H9 (cell line): ENCODE results near the gene PTGES2. TPM values are rescaled to one million over a fixed set of nuclear protein-coding genes. Genes with fewer than 3 reads are reported as not detected.

ENCODE experiments used
- DNase-seq: peaks from one replicate; pipeline ENCODE4 v3.0.0-alpha.2; 2017
- H2AFZ ChIP-seq: one replicate; pipeline ENCODE4 v1.6.1; 2013; ENCODE audit warnings: mild to moderate bottlenecking, low read length, control low read depth, moderate library complexity
- H2AK5ac ChIP-seq: 2 replicates; pipeline ENCODE4 v1.6.1; 2013; ENCODE audit warnings: low read length, control low read depth, mixed read lengths; ENCODE audit not compliant: insufficient read length
- H2BK120ac ChIP-seq: one replicate; pipeline ENCODE4 v1.6.1; 2013; ENCODE audit warnings: low read depth, mild to moderate bottlenecking, low read length, control low read depth, inconsistent platforms; ENCODE audit not compliant: poor library complexity, severe bottlenecking
- H2BK12ac ChIP-seq: 2 replicates; pipeline ENCODE4 v1.6.1; 2013; ENCODE audit warnings: low read length, control low read depth, mixed read lengths, low read depth; ENCODE audit not compliant: insufficient read length
- H2BK15ac ChIP-seq: 2 replicates; pipeline ENCODE4 v1.6.1; 2013; ENCODE audit warnings: low read depth, low read length, control low read depth
- H2BK20ac ChIP-seq: one replicate; pipeline ENCODE4 v1.6.1; 2013; ENCODE audit warnings: low read depth, mild to moderate bottlenecking, low read length, control low read depth, inconsistent platforms; ENCODE audit not compliant: poor library complexity, severe bottlenecking
- H2BK5ac ChIP-seq: 2 replicates; pipeline ENCODE4 v1.6.1; 2013; ENCODE audit warnings: low read length, control low read depth, mixed read lengths; ENCODE audit not compliant: insufficient read length
- H3K14ac ChIP-seq: 2 replicates; pipeline ENCODE4 v1.6.1; 2013; ENCODE audit warnings: low read length, control low read depth; ENCODE audit not compliant: insufficient read depth
- H3K18ac ChIP-seq: 2 replicates; pipeline ENCODE4 v1.6.1; 2013; ENCODE audit warnings: low read depth, mild to moderate bottlenecking, mixed read lengths, low read length, control low read depth; ENCODE audit not compliant: insufficient read length
- H3K23ac ChIP-seq: 2 replicates; pipeline ENCODE4 v1.6.1; 2013; ENCODE audit warnings: low read length, control low read depth, mixed read lengths, low read depth; ENCODE audit not compliant: insufficient read length
- H3K23me2 ChIP-seq: 2 replicates; pipeline ENCODE4 v1.6.1; 2013; ENCODE audit warnings: low read depth, mild to moderate bottlenecking, mixed read lengths, low read length, control low read depth; ENCODE audit not compliant: insufficient read length, poor library complexity, severe bottlenecking
- H3K27ac ChIP-seq: 2 replicates; pipeline ENCODE4 v1.5.1; 2013; ENCODE audit warnings: low read length, control low read depth, mixed read lengths, low read depth; ENCODE audit not compliant: insufficient read length
- H3K27me3 ChIP-seq: 2 replicates; pipeline ENCODE4 v1.6.1; 2013; ENCODE audit warnings: low read length, control low read depth, inconsistent platforms; ENCODE audit not compliant: insufficient read depth
- H3K4ac ChIP-seq: 2 replicates; pipeline ENCODE4 v1.6.1; 2013; ENCODE audit warnings: low read depth, mild to moderate bottlenecking, control low read depth, inconsistent platforms, low read length, moderate library complexity
- H3K4me1 ChIP-seq: 2 replicates; pipeline ENCODE4 v1.6.1; 2013; ENCODE audit warnings: low read length, control low read depth, inconsistent platforms; ENCODE audit not compliant: insufficient read depth
- H3K4me2 ChIP-seq: 2 replicates; pipeline ENCODE4 v1.6.1; 2013; ENCODE audit warnings: low read length, control low read depth, mixed read lengths; ENCODE audit not compliant: insufficient read length, insufficient read depth
- H3K56ac ChIP-seq: 2 replicates; pipeline ENCODE4 v1.6.1; 2013; ENCODE audit warnings: low read depth, mild to moderate bottlenecking, mixed read lengths, low read length, control low read depth; ENCODE audit not compliant: insufficient read length
- H3K79me1 ChIP-seq: 2 replicates; pipeline ENCODE4 v1.6.1; 2013; ENCODE audit warnings: low read depth, mild to moderate bottlenecking, moderate library complexity, low read length, control low read depth, inconsistent platforms; ENCODE audit not compliant: insufficient read depth, poor library complexity, severe bottlenecking
- H3K79me2 ChIP-seq: 2 replicates; pipeline ENCODE4 v1.6.1; 2013; ENCODE audit warnings: low read length, control low read depth, inconsistent platforms; ENCODE audit not compliant: insufficient read depth
- H3K9ac ChIP-seq: 2 replicates; pipeline ENCODE4 v1.6.1; 2013; ENCODE audit warnings: low read length, control low read depth, mixed read lengths; ENCODE audit not compliant: insufficient read length; ENCODE audit errors: extremely low read depth
- H3K9me3 ChIP-seq: one replicate; pipeline ENCODE4 v1.6.1; 2013; ENCODE audit warnings: low read depth, low read length, inconsistent platforms; ENCODE audit not compliant: control insufficient read depth
- H3T11ph ChIP-seq: one replicate; pipeline ENCODE4 v1.6.1; 2013; ENCODE audit warnings: mild to moderate bottlenecking, low read length, control low read depth, inconsistent platforms
- H4K20me1 ChIP-seq: one replicate; pipeline ENCODE4 v1.6.1; 2013; ENCODE audit not compliant: control insufficient read depth, insufficient read length, insufficient read depth
- H4K5ac ChIP-seq: 2 replicates; pipeline ENCODE4 v1.6.1; 2013; ENCODE audit warnings: low read depth, mild to moderate bottlenecking, mixed read lengths, low read length, control low read depth; ENCODE audit not compliant: insufficient read length
- H4K8ac ChIP-seq: replicated peaks from 2 replicates; pipeline ENCODE4 v1.6.1; 2013; ENCODE audit warnings: low read length, control low read depth, mixed read lengths, low read depth; ENCODE audit not compliant: insufficient read length
- H4K91ac ChIP-seq: 2 replicates; pipeline ENCODE4 v1.6.1; 2013; ENCODE audit warnings: low read depth, mild to moderate bottlenecking, moderate library complexity, mixed read lengths, low read length, control low read depth; ENCODE audit not compliant: insufficient read length
- H3K27ac Mint-ChIP-seq, 3 experiments: 2 replicates in 2 of 3; 3 replicates in 1 of 3; pipeline ENCODE4 v1.8.0; 2020 to 2021; ENCODE audit warnings: mixed read lengths in 3 of 3, mild to moderate bottlenecking in 1 of 3, moderate library complexity in 1 of 3
- H3K27me3 Mint-ChIP-seq: 2 replicates; pipeline ENCODE4 v1.8.0; 2021; ENCODE audit warnings: low read depth, mild to moderate bottlenecking, moderate library complexity, mixed read lengths
- H3K36me3 Mint-ChIP-seq, 3 experiments: 2 replicates in 2 of 3; 3 replicates in 1 of 3; pipeline ENCODE4 v1.8.0; 2020 to 2021; ENCODE audit warnings: low read depth in 3 of 3, mixed read lengths in 3 of 3; ENCODE audit not compliant: insufficient read depth in 1 of 3
- H3K4me1 Mint-ChIP-seq, 2 experiments: 2 replicates each; pipeline ENCODE4 v1.8.0; 2020; ENCODE audit warnings: mixed read lengths in 2 of 2
- H3K4me3 Mint-ChIP-seq, 2 experiments: 2 replicates in 1 of 2; 3 replicates in 1 of 2; pipeline ENCODE4 v1.8.0; 2020 to 2021; ENCODE audit warnings: mild to moderate bottlenecking in 2 of 2, mixed read lengths in 2 of 2, moderate library complexity in 1 of 2
- H3K9me3 Mint-ChIP-seq, 2 experiments: 2 replicates in 1 of 2; 3 replicates in 1 of 2; pipeline ENCODE4 v1.8.0; 2020; ENCODE audit warnings: mild to moderate bottlenecking in 2 of 2, mixed read lengths in 2 of 2, moderate library complexity in 1 of 2
- CTCF ChIP-seq: fragments of 200-600 bp; sonication (generic); conservative IDR thresholded peaks from 3 replicates; pipeline ENCODE4 v1.8.0; 2021; ENCODE audit warnings: antibody characterized with exemption, mild to moderate bottlenecking
- WGBS: extraction: QIAGEN DNeasy Blood & Tissue Kit; methylation state at CpG from one replicate; pipeline ENCODE4 v1.1.7; 2013; ENCODE audit warnings: missing lambda C conversion rate, low lambda C conversion rate, mixed read lengths; ENCODE audit not compliant: insufficient read length; ENCODE audit errors: extremely low coverage; 5-methylcytosine and 5-hydroxymethylcytosine counted together
- total RNA-seq: library from RNA; stranded (reverse); gene quantifications from 2 replicates; pipeline ENCODE4 v1.2.1, GENCODE V29; 2021

Gene PTGES2
- total RNA-seq, 1 experiment from 2014 or later: 63.9 TPM

- H3T11ph ChIP-seq: no peak overlapping the region
- no peaks in the 10 kb centered on the region for H3K27me3 ChIP-seq
- H3K4me1 ChIP-seq: no peaks in the 10 kb centered on the region
- no peak overlapping the region for H3K27ac ChIP-seq
- no peaks in the 10 kb centered on the region for H3K79me1 ChIP-seq
- H3K4ac ChIP-seq: no peak overlapping the region
- H3K18ac ChIP-seq: no peak overlapping the region
- no peak overlapping the region for H2BK15ac ChIP-seq
- no peak overlapping the region for H2BK12ac ChIP-seq
- peaks cover 0 to 3% of the 10 kb centered on the region in 2 experiments; a peak in 1 of 5 replicates for H3K9me3 Mint-ChIP-seq
- no peak overlapping the region for H3K23ac ChIP-seq
- H3K27ac Mint-ChIP-seq: no peak overlapping the region
- H2AK5ac ChIP-seq: no peak overlapping the region
- no peak overlapping the region; a peak in 1 of 5 replicates for H3K4me3 Mint-ChIP-seq
- H4K5ac ChIP-seq: no peak overlapping the region
- H4K8ac ChIP-seq: no peak overlapping the region
- H3K36me3 Mint-ChIP-seq: peaks cover 10 to 53% (median 12%) of the 10 kb centered on the region in 3 experiments; a peak in 6 of 7 replicates
- no peak overlapping the region for H2BK120ac ChIP-seq
- DNase-seq: no peak
- H4K91ac ChIP-seq: no peak overlapping the region
- no peak for TF ChIP-seq CTCF
- H2BK20ac ChIP-seq: no peak overlapping the region
- H3K27me3 Mint-ChIP-seq: no peaks in the 10 kb centered on the region
- no peaks in the 10 kb centered on the region for H3K9me3 ChIP-seq
- H2BK5ac ChIP-seq: no peak overlapping the region
- H3K4me1 Mint-ChIP-seq: peaks cover 8 to 11% of the 10 kb centered on the region in 2 experiments; a peak in 3 of 4 replicates
- no CpG with 5 or more reads among the region's 16 CpGs for WGBS
- no peaks in the 10 kb centered on the region for H4K20me1 ChIP-seq
- no peak overlapping the region for H3K9ac ChIP-seq
- H3K56ac ChIP-seq: no peak overlapping the region
- no peak overlapping the region for H2AFZ ChIP-seq
- no peaks in the 10 kb centered on the region for H3K79me2 ChIP-seq
- H3K4me2 ChIP-seq: no peak overlapping the region
- H3K14ac ChIP-seq: no peak overlapping the region
- no peaks in the 10 kb centered on the region for H3K23me2 ChIP-seq
These were observed 11.1 kb downstream of the PTGES2 start for GRCh38 chr9:128116104-128117083.
